Measurements from ENCODE around the gene GDF15. TPM values are rescaled to one million over a fixed set of nuclear protein-coding genes. Genes with fewer than 3 reads are reported as not detected.

Gene GDF15
- total and polyA plus RNA-seq, 12 donors, result 0.44 to 2.5 (median 0.70) TPM

GRCh38 chr19:18384775-18385174 is 1.2 kb upstream of the GDF15 start:
- Histone ChIP-seq H3K27ac (no peak overlapping the region), H3K4me3 (no peak overlapping the region), H3K36me3 (peaks cover 0 to 6% (median 0%) of the 10 kb centered on the region in 9 donors), H3K9me3 (peaks cover 0 to 1% (median 0%) of the 10 kb centered on the region in 11 donors), H3K27me3 (peaks cover 0 to 16% (median 0%) of the 10 kb centered on the region in 7 donors), H3K4me1 (peaks cover 0 to 51% (median 27%) of the 10 kb centered on the region in 9 donors)
- intact Hi-C loops (cut with DNase I), result loop anchor here in 4 of 10 donors (5.0 kb wide), 2 partner anchors 32 to 42 kb away; partner anchors contain the start of gene PGPEP1 (in 1 of the 4)
- ATAC-seq (no peak), DNase-seq (no peak)
- no peak for TF ChIP-seq CTCF (IDR thresholded peaks at IDR 0.05)
- WGBS, 2 donors, result 86 to 92% methylated on average over 7 of the region's 7 CpGs

- Histone ChIP-seq H3K4me3 (no peak overlapping the region), H3K27me3 (peaks cover 0 to 16% (median 0%) of the 10 kb centered on the region in 7 donors), H3K36me3 (peaks cover 0 to 11% (median 0%) of the 10 kb centered on the region in 9 donors), H3K27ac (no peak overlapping the region), H3K4me1 (peaks cover 0 to 45% (median 22%) of the 10 kb centered on the region in 9 donors), H3K9me3 (peaks cover 0 to 4% (median 0%) of the 10 kb centered on the region in 11 donors)
- ATAC-seq (no peak), DNase-seq (no peak)
- TF ChIP-seq CTCF (IDR thresholded peaks at IDR 0.05), result no peak
- WGBS, 2 donors, result 96 to 97% methylated on average over 3 of the region's 3 CpGs
- intact Hi-C loops (cut with DNase I), result loop anchor here in 4 of 10 donors (5.0 kb wide), 2 partner anchors 33 to 43 kb away; partner anchors contain the start of gene PGPEP1 (in 1 of the 4)
Measured at GRCh38 chr19:18385359-18385674, 641 bp upstream of the GDF15 start.

- H3K27me3 ChIP-seq, result peaks cover 0 to 16% (median 0%) of the 10 kb centered on the region in 7 donors
Measured at GRCh38 chr19:18386543-18387271, 749 bp downstream of the GDF15 start.

More at GRCh38 chr19:18386543-18387271, 749 bp downstream of the GDF15 start:
- Histone ChIP-seq H3K4me3 (peak overlapping the region in 4 of 10 donors; percentile 14 to 52 (median 37)), H3K4me1 (peaks cover 0 to 38% (median 16%) of the 10 kb centered on the region in 9 donors), H3K36me3 (peaks cover 0 to 25% (median 0%) of the 10 kb centered on the region in 9 donors), H3K9me3 (peaks cover 0 to 4% (median 0%) of the 10 kb centered on the region in 11 donors), H3K27ac (peak overlapping the region in 1 of 10 donors; percentile 12)
- intact Hi-C loops (cut with DNase I), result loop anchor here in 4 of 10 donors (5.0 kb wide), 2 partner anchors 34 to 44 kb away; partner anchors contain the start of gene PGPEP1 (in 1 of the 4)
- DNase-seq (no peak), ATAC-seq (no peak)
- WGBS, 2 donors, result 83 to 85% methylated on average over 14 of the region's 14 CpGs
- TF ChIP-seq CTCF (IDR thresholded peaks at IDR 0.05), result no peak

All from heart right ventricle (tissue), 16 donors.